GM18951 (cell line): Measurements from ENCODE around the gene ABLIM2.

ENCODE experiments used
- POLR2A ChIP-seq: IDR thresholded peaks from 4 replicates; pipeline ENCODE4 v1.6.1; 2011; ENCODE audit warnings: mild to moderate bottlenecking; ENCODE audit not compliant: insufficient read length, insufficient read depth; ENCODE audit errors: extremely low read depth
- in situ Hi-C: fragments of 300-500 bp; cut with MboI; formaldehyde crosslinking; loops from one replicate; pipeline ENCODE4 v1.12.0; 2022; ENCODE audit warnings: low sequenced_read_pairs, mixed read lengths, inconsistent platforms; ENCODE audit not compliant: unreplicated experiment

Gene ABLIM2

DNA sequence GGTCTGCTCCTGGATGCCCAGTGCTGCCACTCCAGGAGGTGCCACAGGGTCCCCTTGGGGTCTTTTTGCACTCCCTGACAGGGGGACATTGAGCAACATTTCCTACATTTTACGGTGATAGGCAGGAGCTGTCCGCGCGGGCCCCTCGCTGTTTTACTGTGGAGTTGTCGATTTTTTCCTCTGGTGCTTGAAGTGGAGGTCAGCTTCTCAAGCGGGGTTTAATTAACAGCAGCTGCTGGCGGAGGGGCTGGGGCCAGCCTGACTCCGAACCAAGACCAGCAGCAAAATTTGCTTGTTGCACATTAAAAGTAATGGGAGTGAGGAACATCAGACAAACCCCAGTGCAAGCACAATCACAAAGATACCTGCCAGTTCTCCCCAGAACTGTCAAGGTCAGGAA is 27.3 kb upstream of the ABLIM2 start:
- TF ChIP-seq POLR2A, result no peak
- in situ Hi-C loops, result no loop called here

DNA sequence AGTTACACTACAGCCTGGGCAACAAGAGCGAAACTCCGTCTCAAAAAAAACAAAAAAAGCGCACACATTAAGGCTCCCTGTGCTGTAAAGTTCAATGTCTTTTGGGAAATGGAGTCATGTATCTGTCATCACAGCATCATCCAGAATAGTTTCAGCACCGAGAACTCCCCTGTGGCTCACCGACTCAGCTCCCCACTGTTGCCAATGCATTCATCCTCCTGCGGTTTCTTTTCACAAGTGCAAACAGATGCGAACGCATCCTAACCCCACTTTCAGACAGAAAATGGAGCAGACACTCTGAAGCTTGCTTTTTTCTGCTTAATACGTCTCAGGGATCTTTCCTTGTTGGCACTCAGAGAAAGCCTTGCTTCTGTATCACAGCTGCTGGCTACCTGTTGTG is 26.7 kb upstream of the ABLIM2 start:
- TF ChIP-seq POLR2A, result no peak
- in situ Hi-C loops, result no loop called here

DNA sequence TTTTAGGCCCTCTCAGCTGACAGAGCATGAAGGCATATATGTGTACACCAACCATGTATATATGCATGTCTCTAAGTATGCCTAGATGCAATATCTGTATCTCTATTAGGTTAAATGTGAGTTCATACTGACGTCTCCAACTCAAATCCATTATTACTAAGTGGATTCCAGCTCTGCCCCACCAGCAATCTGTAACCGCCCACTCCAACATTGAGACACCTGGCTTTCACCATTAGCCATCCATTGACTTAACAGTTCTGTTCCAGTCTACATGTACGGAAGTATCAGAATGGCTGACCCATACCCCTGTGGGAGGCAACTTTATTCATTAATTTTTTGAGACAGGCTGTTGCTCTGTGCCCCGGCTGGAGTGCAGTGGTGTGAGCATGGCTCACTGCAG is 25.4 kb upstream of the ABLIM2 start:
- no peak for TF ChIP-seq POLR2A

DNA sequence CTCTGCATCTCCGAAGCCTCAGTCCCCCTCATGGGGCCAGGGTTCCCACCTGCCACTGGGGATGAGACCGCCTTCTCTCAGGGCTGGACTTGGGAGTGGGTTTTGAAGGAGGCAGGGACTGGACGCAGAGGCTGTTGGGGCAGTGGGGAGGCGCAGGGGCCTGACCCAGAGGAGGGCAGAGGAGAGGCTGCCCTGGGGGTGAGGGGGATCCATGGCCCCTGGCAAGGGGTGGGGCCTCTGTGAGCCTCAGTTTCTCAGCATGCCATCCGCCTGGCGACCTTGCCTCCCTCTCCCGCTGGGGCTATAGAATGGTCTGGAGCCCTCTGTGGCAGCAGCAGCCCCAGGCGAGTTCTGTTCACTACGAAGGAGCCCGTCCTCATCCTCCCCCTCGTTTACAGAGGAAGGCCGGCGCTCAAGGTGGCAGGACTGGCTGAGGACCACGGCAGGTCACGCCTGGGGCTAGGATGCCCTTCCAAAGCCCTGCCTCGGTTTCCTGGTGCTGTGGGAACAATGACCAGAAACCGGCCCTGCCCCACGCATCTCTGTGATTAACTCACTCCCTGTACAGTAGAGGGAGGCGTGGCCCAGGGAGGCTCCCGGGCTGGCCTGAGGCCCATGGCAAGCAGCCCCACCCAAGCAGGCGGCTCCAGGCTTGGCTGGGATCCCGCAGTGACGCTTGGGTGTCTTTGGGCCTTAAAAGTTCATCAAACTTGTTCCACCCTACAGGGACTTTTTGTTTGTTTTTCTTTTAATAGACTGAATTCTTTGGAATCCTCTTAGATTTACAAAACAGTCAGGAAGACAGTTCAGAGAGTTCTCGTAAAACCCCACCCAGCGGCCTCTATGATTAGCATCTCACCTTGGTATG is 24.5 kb upstream of the ABLIM2 start:
- no peak for TF ChIP-seq POLR2A
- in situ Hi-C loops, result no loop called here

More for the DNA sequence above, 25.4 kb upstream of the ABLIM2 start:
- in situ Hi-C loops, result no loop called here

DNA sequence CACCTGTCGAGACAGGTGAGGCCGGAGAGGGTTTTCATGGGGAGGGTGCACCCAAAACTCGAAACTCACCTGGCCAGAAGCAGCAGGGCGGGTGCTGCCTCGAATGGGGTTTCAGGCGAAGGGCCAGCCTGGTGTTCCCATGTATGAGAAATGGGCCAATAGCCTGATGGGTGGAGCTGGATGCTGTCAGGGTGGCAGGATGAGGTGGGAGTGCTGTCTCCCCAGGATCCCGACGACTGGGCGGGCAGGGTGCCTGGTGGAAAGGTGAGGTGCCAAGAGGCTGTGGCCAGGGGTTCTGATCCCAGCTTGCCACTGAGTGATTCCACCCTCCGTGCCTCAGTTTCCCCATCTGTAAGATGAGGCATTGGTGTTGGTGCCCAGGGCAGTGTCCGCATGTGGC is 23.7 kb upstream of the ABLIM2 start:
- TF ChIP-seq POLR2A, result no peak
- in situ Hi-C loops, result no loop called here

DNA sequence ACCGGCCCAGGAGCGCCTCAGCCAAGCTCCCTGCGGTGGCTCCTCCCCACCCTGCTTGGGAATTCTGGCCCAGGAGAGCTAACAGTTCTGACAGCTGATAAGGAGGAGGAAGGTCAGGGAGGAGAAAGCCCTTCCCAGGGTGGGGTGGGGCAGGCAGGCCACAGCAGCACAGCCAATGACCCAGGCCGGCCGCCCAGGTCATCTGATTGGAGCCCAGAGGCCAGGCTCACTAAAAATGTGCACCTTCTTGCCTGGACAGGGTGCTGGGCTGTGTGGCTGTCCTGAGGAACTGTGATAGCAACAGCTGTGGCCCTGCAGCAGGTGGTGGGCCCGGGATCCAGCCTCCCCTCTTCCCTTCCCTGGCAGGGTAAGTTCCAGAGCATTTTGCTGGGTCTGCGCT is 23.2 kb upstream of the ABLIM2 start:
- in situ Hi-C loops, result no loop called here
- TF ChIP-seq POLR2A, result no peak

DNA sequence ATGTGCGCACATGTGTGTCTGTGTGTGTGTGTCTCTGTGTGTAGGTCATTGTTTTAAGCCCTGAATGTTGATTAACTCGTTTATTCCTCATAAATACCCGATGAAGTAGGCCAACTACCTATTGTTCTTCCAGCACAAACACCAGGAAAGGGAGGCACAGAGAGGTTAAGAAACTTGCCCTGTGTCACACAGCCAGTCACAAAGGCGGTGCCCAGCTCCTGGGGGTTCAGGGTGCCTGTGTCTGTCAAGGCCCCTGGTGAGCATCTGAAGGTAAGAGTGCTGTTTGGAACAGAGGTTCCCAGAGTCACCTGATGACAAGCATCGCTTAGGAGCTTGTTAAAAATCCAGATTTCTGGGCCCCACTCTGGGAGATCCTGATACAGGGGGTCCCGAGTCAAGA is 22.5 kb upstream of the ABLIM2 start:
- no peak for TF ChIP-seq POLR2A
- in situ Hi-C loops, result no loop called here

DNA sequence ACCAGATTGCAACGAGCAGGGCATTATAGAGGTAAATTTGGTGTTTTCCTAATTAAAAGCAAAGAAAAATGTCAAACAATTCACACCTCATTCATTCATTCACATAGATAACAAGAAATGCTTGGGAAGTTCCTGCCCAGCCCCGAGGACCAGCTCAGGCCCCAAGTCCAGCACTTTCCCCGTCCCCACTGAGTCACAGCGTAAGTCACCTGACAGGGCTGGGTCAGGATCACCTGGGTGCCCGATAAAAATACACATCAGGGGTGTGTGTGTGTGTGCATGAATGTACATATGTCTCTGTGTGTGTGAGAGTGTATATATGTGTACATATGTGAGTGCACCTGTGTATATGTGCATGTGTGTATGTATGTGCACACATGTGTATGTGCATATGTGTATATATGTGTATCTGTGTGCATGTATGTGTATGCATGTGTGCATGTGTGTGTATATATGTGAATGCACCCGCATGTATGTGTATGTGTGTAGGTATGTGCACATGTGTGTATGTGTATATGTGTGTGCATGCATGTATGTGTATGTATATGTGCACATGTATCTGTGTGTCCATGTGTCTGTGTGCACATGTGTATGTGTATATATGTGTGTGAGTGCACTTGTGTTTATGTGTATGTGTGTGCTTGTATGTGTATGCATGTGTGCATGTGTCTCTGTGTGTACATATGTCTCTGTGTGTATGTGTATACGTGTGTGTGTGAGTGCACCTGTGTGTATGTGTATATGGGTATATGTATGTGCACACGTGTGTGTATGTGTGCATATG is 21.9 kb upstream of the ABLIM2 start:
- no peak for TF ChIP-seq POLR2A
- in situ Hi-C loops, result no loop called here

DNA sequence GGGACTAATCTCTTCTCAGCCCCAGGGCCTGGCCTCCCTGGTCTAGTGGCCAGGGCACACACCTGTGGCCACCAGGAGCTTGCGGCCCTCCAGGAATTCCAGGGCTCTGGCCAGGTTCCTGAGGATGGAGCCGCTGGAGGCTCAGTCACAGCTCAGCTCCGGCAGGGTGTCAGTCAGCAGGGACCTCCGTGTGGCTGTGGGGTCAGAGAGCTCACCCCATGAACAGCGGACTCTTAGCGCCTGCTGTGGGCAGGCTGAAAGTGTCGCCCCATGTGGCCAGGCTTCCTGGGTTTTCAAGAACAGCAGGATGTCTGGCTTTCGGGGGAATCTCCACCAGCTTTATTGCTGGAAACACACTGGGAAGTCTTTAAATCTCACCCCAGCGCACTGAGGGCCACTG is 21.2 kb upstream of the ABLIM2 start:
- no peak for TF ChIP-seq POLR2A
- in situ Hi-C loops, result no loop called here

DNA sequence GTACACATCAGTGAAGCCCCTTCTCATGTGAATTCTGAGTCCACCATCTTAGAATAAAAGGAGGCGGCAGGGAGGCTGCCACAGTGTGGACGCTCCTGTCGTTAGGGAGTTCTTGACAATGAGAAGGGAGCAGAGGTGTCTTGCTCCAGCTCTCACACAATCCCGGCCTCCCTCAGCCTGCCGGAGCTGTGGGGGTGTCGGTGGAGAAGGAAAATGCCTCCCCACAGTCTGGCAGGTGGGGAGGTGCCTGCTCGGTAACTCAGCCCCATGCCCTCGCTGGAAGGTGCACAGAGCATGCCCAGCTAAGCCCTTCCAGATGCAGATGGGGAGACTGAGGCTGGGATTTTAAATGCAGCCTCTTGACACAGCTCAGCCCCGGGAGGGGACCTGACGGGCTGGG is 20.5 kb upstream of the ABLIM2 start:
- TF ChIP-seq POLR2A, result no peak
- in situ Hi-C loops, result no loop called here

DNA sequence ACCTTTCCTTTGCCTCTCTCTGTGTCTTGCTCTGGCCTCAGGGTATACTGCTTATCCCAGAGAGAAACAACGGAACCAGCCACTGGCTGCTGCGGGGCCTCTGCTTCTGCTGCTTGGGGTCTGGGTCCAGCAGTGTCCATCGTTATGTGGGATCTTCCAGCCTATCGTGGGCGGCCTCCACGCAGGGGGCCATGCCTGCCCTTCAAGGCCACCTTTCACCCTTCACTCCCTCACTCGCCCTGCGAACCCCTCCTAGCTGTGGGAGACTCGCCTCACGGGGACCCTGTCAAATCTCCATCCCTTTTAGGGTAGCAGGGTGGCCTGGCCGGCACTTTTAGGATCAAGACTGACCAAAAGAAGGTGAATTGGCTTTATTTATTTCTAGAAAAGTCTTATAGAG is 19.3 kb upstream of the ABLIM2 start:
- TF ChIP-seq POLR2A, result no peak
- in situ Hi-C loops, result no loop called here

DNA sequence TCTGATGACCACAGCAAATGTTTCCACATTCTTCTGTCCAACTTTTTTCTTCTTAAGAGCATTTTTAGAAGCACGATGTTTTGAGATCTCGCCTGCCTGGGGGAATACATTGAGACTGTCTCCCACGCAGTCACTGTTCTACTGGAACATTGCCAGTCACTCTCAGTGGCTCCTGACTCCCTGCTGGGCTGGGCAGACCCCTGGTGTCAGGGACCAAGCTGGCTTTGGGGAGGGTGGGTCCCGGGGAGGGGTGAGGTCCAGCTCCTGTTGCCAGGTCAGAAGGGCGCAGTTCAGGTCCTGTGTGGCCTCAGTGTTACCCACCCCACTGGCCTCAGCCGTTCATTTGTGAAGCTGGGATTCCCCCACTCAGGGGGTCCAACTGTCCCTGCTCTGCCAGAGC is 18.9 kb upstream of the ABLIM2 start:
- in situ Hi-C loops, result no loop called here
- no peak for TF ChIP-seq POLR2A

DNA sequence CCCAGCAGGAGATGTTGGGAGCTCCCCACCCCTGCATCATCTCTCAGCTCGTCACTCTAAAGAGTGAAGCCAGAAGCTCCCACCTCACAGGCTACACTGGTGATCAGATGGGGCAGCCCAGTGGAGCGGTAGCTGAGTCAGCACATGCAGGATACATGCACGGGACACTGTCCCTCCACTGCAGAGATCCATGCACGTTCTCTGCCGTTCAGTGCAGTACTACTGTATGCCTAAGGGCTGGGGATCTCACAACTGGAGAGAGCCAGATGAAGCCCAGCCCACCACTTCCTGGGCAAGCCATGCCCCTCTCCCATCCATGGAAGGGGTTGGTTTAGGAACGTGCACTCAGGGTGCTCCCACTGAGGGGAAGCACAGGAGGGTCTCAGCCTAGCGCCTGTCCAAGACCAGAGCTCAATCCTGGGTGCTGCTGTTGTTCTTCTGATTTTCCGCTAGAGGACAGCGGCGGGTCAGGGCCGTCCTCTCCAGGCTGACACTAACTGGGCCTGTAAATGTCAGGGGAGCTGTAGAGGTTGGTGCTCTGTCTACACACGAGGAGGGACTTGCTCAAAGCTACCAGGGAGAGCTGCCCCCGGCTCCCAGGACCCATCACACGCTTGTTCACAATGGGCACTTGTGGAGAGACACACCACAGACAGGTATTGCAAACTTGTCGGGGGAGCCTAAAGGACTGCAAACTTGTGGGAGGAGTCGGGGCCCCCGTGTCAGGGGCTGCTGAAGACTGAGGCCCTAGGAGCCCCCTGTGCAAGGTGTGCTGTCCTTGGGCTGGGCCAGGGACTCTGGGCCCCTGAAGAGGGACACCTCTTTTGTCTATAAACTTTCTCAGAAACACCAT is 18.2 kb upstream of the ABLIM2 start:
- no peak for TF ChIP-seq POLR2A
- in situ Hi-C loops, result no loop called here

DNA sequence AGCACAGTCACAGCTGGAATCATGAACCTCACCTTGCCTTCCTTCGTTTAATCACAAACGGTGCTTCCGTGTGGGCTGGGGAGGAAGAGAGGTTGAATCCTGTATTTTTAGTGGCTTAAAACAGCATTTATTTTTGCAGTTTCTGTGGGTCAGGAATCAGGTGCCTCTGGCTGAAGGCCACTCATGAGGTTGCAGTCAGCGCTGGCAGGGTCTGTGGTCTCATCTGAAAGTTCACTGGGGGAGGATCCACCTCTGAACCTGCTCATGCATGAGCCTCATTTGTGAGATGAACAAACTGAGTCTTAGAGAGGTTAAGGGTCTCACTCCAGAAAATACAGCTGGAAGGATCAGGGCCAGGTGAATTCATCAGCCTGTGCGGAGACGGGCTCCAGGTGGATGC is 17.1 kb upstream of the ABLIM2 start:
- in situ Hi-C loops, result no loop called here

More for the DNA sequence above, 17.1 kb upstream of the ABLIM2 start:
- no peak for TF ChIP-seq POLR2A
